Upper lobe of right lung (tissue), 1 donor: ENCODE results near the gene IGF1R. TPM values are rescaled to one million over a fixed set of nuclear protein-coding genes. Genes with fewer than 3 reads are reported as not detected.
A peak's percentile ranks its signal among the peaks of the same experiment; 100 is the strongest.

ENCODE experiments used
- ATAC-seq: fragments of 200-7000 bp; cut with Tn5 transposase; one replicate; pipeline ENCODE4 v1.9.1; 2020; ENCODE audit warnings: mild to moderate bottlenecking, moderate library complexity
- DNase-seq: peaks from one replicate; pipeline ENCODE4 v3.0.0-alpha.2; 2020
- H3K27ac ChIP-seq: fragments of 200-600 bp; one replicate; pipeline ENCODE4 v1.8.0; 2022
- H3K27me3 ChIP-seq: fragments of 200-600 bp; one replicate; pipeline ENCODE4 v1.8.0; 2022; ENCODE audit warnings: mild to moderate bottlenecking
- H3K36me3 ChIP-seq: fragments of 200-600 bp; one replicate; pipeline ENCODE4 v1.8.0; 2022
- H3K4me1 ChIP-seq: fragments of 200-600 bp; one replicate; pipeline ENCODE4 v1.8.0; 2022
- H3K4me3 ChIP-seq: fragments of 200-600 bp; one replicate; pipeline ENCODE4 v1.8.0; 2022; ENCODE audit warnings: mild to moderate bottlenecking
- H3K9me3 ChIP-seq: fragments of 200-600 bp; one replicate; pipeline ENCODE4 v1.8.0; 2022
- intact Hi-C: fragments of 100-400 bp; cut with DNase I; formaldehyde crosslinking; loops from one replicate; pipeline ENCODE4 v1.11.0; 2022
- total RNA-seq: library from RNA; stranded (reverse); fragmentation: NEBNext Ultra II Directional; extraction: Animal tissue kit (Norgen Biotek cat#: 25700); gene quantifications from one replicate; pipeline ENCODE4 v1.2.1, GENCODE V29; 2021
- TF ChIP-seq, protein P1 (sequence below): fragments of 200-600 bp; IDR thresholded peaks from one replicate; pipeline ENCODE4 v1.8.0; 2022; ENCODE audit warnings: antibody characterized with exemption
- donor health status: DM: no; HTN: yes; CAD: no; lungs with severe emphysema.

IGF1R gene
- total RNA-seq, 1 donor from 2014 or later, result 40.0 TPM

DNA sequence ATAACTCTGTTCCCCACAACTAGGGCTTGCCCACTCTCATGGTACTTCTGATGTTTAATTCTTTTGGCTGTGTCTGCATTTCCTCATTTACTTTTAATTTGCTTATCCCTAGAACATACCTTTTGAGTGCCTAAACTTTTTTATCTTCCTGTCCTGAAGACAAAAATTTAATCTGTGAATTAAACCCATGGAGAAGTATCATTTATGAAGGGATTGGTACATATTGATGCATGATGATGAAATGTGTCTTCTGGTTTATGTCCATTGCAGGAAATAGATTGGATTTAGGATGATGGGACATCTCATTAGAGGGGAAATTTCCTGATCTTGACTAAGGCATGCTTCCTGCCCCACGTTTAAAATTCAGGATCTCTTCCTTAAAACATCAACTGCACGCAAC lies 249.8 kb downstream of the IGF1R start:
- DNase-seq (no peak), ATAC-seq (no peak)
- no peak overlapping the region for H3K27ac ChIP-seq
- TF ChIP-seq, protein P1, sequence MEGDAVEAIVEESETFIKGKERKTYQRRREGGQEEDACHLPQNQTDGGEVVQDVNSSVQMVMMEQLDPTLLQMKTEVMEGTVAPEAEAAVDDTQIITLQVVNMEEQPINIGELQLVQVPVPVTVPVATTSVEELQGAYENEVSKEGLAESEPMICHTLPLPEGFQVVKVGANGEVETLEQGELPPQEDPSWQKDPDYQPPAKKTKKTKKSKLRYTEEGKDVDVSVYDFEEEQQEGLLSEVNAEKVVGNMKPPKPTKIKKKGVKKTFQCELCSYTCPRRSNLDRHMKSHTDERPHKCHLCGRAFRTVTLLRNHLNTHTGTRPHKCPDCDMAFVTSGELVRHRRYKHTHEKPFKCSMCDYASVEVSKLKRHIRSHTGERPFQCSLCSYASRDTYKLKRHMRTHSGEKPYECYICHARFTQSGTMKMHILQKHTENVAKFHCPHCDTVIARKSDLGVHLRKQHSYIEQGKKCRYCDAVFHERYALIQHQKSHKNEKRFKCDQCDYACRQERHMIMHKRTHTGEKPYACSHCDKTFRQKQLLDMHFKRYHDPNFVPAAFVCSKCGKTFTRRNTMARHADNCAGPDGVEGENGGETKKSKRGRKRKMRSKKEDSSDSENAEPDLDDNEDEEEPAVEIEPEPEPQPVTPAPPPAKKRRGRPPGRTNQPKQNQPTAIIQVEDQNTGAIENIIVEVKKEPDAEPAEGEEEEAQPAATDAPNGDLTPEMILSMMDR, result no peak
- H3K27me3 ChIP-seq, result no peaks in the 10 kb centered on the region
- H3K36me3 ChIP-seq, result no peaks in the 10 kb centered on the region
- no peaks in the 10 kb centered on the region for H3K9me3 ChIP-seq
- intact Hi-C loops, result no loop called here
- H3K4me1 ChIP-seq, result peaks cover 16% of the 10 kb centered on the region
- no peak overlapping the region for H3K4me3 ChIP-seq

DNA sequence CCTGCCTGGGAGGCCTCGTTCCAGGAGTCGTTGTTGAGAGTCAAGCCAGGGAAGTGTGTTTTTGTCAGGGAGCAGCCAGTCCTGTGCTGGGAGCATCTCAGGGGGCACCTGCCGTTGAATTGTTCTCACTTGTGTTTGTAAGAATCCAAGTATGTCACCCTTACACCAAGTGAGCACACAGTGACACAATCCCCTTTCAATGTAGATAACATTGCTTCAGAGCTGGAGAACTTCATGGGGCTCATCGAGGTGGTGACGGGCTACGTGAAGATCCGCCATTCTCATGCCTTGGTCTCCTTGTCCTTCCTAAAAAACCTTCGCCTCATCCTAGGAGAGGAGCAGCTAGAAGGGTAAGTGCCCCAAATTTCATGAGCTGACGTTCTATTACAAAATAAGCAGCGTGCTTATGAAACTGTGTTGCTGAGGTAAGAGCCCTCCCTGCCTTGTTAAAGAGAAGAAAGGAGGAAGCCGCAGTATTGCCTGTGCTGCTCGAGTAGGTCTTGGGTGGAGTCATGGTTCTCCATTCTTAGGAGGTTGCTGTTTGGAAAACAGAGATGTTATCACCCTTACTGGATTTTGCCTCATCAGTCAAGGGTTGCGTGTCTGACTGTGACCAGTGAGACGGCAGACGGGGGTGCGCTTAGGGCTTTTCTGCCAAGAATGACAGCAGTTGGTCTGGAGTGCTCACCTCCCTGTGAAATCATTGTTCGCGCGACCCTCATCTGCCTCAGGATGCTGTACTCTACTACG lies 251.1 kb downstream of the IGF1R start:
- TF ChIP-seq, protein P1, result no peak
- no peak overlapping the region for H3K27ac ChIP-seq
- intact Hi-C loops, result no loop called here
- H3K4me1 ChIP-seq, result peaks cover 16% of the 10 kb centered on the region
- H3K27me3 ChIP-seq, result no peaks in the 10 kb centered on the region
- DNase-seq, result no peak
- no peak overlapping the region for H3K4me3 ChIP-seq
- H3K9me3 ChIP-seq, result no peaks in the 10 kb centered on the region
- peak; percentile 81 for ATAC-seq
- H3K36me3 ChIP-seq, result no peaks in the 10 kb centered on the region

DNA sequence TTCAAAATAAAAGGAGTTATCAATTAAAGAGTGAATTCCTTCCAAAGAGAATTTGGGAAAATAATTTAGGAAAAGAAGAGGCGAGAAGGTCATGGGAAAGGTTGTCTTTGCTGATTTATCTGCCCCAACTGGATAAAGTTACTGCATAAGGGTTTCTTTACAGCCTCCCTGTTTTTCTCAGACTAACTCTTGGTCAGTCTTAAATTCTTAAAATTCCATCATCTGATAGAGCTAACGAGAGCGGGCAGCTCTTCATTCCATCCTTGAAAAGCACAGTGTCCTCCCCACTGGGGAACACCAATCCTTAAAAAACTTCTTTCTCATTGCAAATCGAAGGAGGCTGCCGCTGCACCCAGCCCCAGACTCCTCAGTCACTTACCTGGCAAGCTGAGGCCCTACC lies 252.0 kb downstream of the IGF1R start:
- Histone ChIP-seq H3K4me3 (no peak overlapping the region), H3K27me3 (no peaks in the 10 kb centered on the region), H3K36me3 (no peaks in the 10 kb centered on the region), H3K9me3 (no peaks in the 10 kb centered on the region), H3K4me1 (peaks cover 20% of the 10 kb centered on the region), H3K27ac (no peak overlapping the region)
- DNase-seq, result no peak
- ATAC-seq, result no peak
- TF ChIP-seq, protein P1, result no peak
- intact Hi-C loops, result no loop called here

DNA sequence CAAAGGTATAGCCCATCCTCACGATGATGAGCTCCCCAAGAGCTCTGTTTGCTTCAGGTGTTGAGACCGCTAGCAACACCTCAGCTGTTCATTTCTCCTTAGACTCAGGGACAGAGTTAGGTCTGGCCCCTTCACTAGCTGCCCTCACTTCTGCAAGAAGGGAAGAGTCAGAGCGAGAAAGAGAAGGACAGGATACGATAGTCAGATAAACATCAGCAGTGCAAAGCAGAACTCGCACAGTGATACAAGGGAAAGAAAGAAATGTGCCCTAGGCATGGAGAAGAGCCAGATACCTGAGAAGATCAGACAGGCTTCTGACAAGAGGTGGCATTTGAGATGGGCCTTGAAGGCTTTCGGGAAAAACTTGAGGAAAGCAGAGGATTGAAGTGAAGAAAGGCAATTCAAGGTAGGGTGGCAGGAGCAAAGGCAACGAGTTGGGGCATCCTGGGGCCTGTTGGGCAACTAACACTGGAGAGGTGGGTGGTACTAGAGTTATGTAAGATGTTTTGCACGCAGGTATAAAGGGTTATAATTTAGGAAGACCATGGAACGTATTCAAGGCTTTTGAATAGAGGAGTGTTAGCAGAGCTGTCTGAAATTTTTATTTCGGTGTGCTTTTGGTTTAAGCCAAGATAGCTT lies 253.2 kb downstream of the IGF1R start:
- TF ChIP-seq, protein P1, result no peak
- intact Hi-C loops, result no loop called here

DNA sequence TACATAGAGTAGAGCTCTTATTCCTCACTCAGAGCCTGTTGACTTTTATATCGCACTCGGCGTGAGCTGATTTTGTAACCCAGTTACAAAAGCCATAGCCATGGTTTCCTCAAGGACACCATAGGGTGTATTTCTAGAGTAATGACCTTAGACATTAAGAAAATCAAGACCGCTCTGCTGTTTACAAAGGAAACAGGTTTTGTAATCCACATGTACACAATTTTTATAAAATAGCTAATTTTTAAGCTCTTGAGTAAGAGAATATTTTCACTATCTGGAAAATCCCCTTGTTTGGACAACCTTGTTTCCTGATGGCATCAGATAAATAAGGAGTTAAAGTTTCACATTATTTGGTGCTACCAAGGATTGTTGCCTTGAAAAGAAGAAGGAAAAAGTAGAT lies 254.6 kb downstream of the IGF1R start:
- TF ChIP-seq, protein P1, result no peak
- Histone ChIP-seq H3K36me3 (no peaks in the 10 kb centered on the region), H3K9me3 (no peaks in the 10 kb centered on the region), H3K27ac (no peak overlapping the region), H3K4me3 (no peak overlapping the region), H3K27me3 (no peaks in the 10 kb centered on the region), H3K4me1 (peaks cover 35% of the 10 kb centered on the region)
- no peak for ATAC-seq
- intact Hi-C loops, result no loop called here
- DNase-seq, result no peak

More for the DNA sequence above, 253.2 kb downstream of the IGF1R start:
- Histone ChIP-seq H3K27me3 (no peaks in the 10 kb centered on the region), H3K36me3 (no peaks in the 10 kb centered on the region), H3K4me1 (peaks cover 31% of the 10 kb centered on the region), H3K9me3 (no peaks in the 10 kb centered on the region), H3K27ac (no peak overlapping the region), H3K4me3 (no peak overlapping the region)
- ATAC-seq (no peak), DNase-seq (no peak)
